ENCODE data around the gene ADAMTS13.

Gene ADAMTS13

GRCh38 chr9:133429214-133429613, 7.0 kb downstream of the ADAMTS13 start:
- TF ChIP-seq, protein P1, sequence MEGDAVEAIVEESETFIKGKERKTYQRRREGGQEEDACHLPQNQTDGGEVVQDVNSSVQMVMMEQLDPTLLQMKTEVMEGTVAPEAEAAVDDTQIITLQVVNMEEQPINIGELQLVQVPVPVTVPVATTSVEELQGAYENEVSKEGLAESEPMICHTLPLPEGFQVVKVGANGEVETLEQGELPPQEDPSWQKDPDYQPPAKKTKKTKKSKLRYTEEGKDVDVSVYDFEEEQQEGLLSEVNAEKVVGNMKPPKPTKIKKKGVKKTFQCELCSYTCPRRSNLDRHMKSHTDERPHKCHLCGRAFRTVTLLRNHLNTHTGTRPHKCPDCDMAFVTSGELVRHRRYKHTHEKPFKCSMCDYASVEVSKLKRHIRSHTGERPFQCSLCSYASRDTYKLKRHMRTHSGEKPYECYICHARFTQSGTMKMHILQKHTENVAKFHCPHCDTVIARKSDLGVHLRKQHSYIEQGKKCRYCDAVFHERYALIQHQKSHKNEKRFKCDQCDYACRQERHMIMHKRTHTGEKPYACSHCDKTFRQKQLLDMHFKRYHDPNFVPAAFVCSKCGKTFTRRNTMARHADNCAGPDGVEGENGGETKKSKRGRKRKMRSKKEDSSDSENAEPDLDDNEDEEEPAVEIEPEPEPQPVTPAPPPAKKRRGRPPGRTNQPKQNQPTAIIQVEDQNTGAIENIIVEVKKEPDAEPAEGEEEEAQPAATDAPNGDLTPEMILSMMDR (conservative IDR thresholded peaks at IDR 0.05), result no peak
- H3K27ac ChIP-seq, result no peak overlapping the region

DNA sequence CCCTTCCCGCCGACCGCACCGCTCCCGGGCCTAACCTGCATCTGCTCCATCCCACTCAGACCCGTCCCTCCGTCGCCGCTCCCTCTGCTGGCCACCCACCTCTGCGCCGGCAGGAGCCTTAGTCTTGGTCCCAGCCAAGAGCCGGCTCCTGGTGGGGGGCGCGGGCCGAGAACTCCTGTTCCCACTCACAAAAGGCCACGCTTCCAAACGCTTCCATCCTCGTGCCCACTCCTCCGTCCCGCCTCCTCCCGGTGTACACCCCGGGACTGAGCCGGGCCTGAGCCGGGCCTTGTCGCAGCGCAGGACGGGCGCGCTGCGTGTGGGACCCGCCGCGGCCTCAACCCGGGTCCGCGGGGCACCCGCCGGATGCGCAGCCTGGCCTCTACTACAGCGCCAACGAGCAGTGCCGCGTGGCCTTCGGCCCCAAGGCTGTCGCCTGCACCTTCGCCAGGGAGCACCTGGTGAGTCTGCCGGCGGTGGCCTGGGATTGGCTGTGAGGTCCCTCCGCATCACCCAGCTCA, 7.5 kb downstream of the ADAMTS13 start:
- H3K27ac ChIP-seq, result no peak overlapping the region
- TF ChIP-seq, protein P1 (conservative IDR thresholded peaks at IDR 0.05), result peak; percentile 60

DNA sequence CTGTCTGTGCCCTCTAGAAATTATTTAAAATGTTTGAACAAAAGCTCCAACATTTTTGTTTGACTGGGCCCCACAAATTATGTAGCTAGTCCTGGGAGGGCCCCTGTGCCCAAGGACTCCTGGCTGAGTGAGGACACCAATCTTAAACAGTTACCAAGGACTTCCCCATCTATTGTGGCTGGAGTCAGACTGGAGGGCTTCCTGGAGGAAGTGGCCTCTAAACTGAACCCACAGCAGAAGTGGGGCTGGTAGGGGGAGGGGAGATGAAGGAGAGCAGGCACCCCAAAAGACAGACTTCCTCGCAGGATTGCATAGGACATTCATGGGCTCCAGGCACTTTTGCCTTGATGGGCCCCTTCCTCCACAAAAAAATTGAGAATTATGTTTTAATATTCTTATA, 8.1 kb downstream of the ADAMTS13 start:
- TF ChIP-seq, protein P1 (conservative IDR thresholded peaks at IDR 0.05), result no peak
- H3K27ac ChIP-seq, result no peak overlapping the region

- TF ChIP-seq, protein P1 (conservative IDR thresholded peaks at IDR 0.05), result no peak
- no peak overlapping the region for H3K27ac ChIP-seq
Measured at GRCh38 chr9:133433351-133433843, 11.2 kb downstream of the ADAMTS13 start.

- no peak overlapping the region for H3K27ac ChIP-seq
- TF ChIP-seq, protein P1 (conservative IDR thresholded peaks at IDR 0.05), result no peak
Measured at GRCh38 chr9:133436681-133437080, 14.5 kb downstream of the ADAMTS13 start.

DNA sequence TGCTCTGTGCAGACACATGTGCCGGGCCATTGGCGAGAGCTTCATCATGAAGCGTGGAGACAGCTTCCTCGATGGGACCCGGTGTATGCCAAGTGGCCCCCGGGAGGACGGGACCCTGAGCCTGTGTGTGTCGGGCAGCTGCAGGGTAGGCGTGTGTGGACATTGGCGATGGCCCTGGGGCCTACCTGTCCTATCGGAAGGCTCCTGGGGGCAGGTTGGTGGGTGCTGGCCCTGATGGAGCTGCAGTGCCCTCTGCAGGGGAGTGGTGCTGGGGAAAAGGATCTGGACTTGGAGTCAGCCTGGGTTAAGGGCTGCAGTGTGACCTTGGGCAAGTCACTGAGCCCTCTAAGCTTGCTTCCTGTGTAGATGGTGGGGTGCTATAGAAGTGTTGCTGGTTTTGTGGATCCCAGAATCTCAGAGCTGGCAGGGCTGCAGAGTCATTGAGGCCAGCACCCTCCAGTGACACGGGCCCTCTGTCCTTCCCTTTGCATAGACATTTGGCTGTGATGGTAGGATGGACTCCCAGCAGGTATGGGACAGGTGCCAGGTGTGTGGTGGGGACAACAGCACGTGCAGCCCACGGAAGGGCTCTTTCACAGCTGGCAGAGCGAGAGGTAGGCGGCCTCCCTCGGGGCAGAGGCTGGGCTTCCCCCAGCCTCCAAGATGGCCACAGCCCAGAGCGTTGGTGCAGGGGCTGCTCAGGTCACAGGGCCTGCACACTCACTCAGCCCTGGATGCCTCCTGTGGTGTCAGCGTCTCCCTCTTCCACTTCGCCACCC, 15.8 kb downstream of the ADAMTS13 start:
- H3K27ac ChIP-seq, result no peak overlapping the region
- TF ChIP-seq, protein P1 (conservative IDR thresholded peaks at IDR 0.05), result peak; percentile 19; the same call in 1 of the 2 replicates

DNA sequence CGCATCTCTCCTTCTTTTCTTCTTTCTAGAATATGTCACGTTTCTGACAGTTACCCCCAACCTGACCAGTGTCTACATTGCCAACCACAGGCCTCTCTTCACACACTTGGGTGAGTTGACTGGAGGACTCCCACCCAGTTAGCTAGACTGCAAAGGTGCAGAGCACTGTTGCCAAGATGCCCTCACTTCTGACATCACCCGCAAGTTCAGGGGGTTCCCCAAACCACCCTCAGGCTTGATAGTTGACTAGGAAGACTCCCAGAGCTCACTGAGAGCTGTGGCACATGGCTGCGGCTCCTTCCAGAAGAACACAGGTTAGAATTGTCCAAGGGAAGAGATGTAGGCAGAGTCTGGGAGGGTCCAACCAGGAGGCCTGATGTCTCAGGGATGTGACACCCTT, 17.2 kb downstream of the ADAMTS13 start:
- TF ChIP-seq, protein P1 (conservative IDR thresholded peaks at IDR 0.05), result no peak
- no peak overlapping the region for H3K27ac ChIP-seq
